K562 (cell line): ENCODE results near the gene NAP1L4. TPM values are rescaled to one million over a fixed set of nuclear protein-coding genes. Genes with fewer than 3 reads are reported as not detected.

Source experiments
- BACH1 ChIP-seq: fragments of 200-800 bp; sonication (Bioruptor generic); IDR thresholded peaks from 2 replicates; pipeline ENCODE4 v1.6.1; 2016; ENCODE audit warnings: missing genetic modification characterization, missing compliant biosample characterization
- BRD4 ChIP-seq: fragments of 200-600 bp; sonication (generic); IDR thresholded peaks from 2 replicates; pipeline ENCODE4 v1.6.1; 2017; ENCODE audit warnings: inconsistent platforms
- CBX1 ChIP-seq: sonication (generic); IDR thresholded peaks from 2 replicates; pipeline ENCODE4 v1.6.1; 2016; ENCODE audit warnings: antibody characterized with exemption, low read depth, mild to moderate bottlenecking
- ETV6 ChIP-seq, 3 experiments: fragments of 150-350 bp in 1 of 3; sonication (generic) in 1 of 3; formaldehyde crosslinking in 1 of 3; IDR thresholded peaks; 2 replicates each; pipeline versions ENCODE4 v1.6.1 to v1.8.0; 2014 to 2022; ENCODE audit warnings: borderline replicate concordance in 2 of 3, low read depth in 2 of 3, antibody characterized with exemption in 1 of 3, low read length in 1 of 3, mild to moderate bottlenecking in 1 of 3, missing genetic modification reagents in 1 of 3
- FOXK2 ChIP-seq, 2 experiments: fragments of 450-650 bp; IDR thresholded peaks in 1 of 2; conservative IDR thresholded peaks in 1 of 2; 2 replicates each; pipeline ENCODE4 v1.6.1; 2016; ENCODE audit warnings: low read depth in 2 of 2, mild to moderate bottlenecking in 1 of 2
- GATA2 ChIP-seq: sonication (generic); formaldehyde crosslinking; IDR thresholded peaks from 2 replicates; pipeline ENCODE4 v1.4.0; 2020; ENCODE audit warnings: mild to moderate bottlenecking, missing genetic modification reagents
- HEY1 ChIP-seq: fragments of 250-450 bp; sonication (Bioruptor Pico); IDR thresholded peaks from 2 replicates; pipeline ENCODE4 v1.5.0; 2020; ENCODE audit warnings: mild to moderate bottlenecking, moderate library complexity, borderline replicate concordance
- HSF4 ChIP-seq: fragments of 250-450 bp; sonication (Bioruptor Pico); IDR thresholded peaks from 2 replicates; pipeline ENCODE4 v2.1.2; 2022; ENCODE audit warnings: mild to moderate bottlenecking, moderate library complexity, borderline replicate concordance
- KDM5B ChIP-seq: fragments of 200-600 bp; sonication (generic); IDR thresholded peaks from 2 replicates; pipeline ENCODE4 v1.6.1; 2012; ENCODE audit warnings: low read depth, mild to moderate bottlenecking, moderate library complexity, low read length, control low read depth, inconsistent platforms; ENCODE audit not compliant: insufficient replicate concordance
- KLF16 ChIP-seq: IDR thresholded peaks from 2 replicates; pipeline ENCODE4 v1.6.1; 2016; ENCODE audit warnings: antibody characterized with exemption
- L3MBTL2 ChIP-seq: fragments of 450-650 bp; IDR thresholded peaks from 2 replicates; pipeline ENCODE4 v1.6.1; 2016; ENCODE audit warnings: mild to moderate bottlenecking, moderate library complexity
- MAFG ChIP-seq: fragments of 450-650 bp; conservative IDR thresholded peaks from 2 replicates; pipeline ENCODE4 v1.6.1; 2016; ENCODE audit warnings: missing genetic modification characterization, missing compliant biosample characterization
- MCM7 ChIP-seq, 2 experiments: fragments of 450-650 bp; IDR thresholded peaks; 2 replicates each; pipeline ENCODE4 v1.6.1; 2016 to 2018
- NBN ChIP-seq: fragments of 450-650 bp; IDR thresholded peaks from 2 replicates; pipeline ENCODE4 v1.6.1; 2016; ENCODE audit warnings: low read depth, mild to moderate bottlenecking
- NFXL1 ChIP-seq: fragments of 450-650 bp; formaldehyde crosslinking; IDR thresholded peaks from 2 replicates; pipeline ENCODE4 v1.4.0; 2021; ENCODE audit warnings: mild to moderate bottlenecking
- PCBP2 ChIP-seq: fragments of 200-400 bp; formaldehyde crosslinking; IDR thresholded peaks from 2 replicates; pipeline ENCODE4 v1.6.1; 2018; ENCODE audit warnings: low read length, low read depth, mild to moderate bottlenecking, moderate library complexity; ENCODE audit not compliant: poor library complexity, severe bottlenecking
- PTBP1 ChIP-seq: fragments of 200-400 bp; formaldehyde crosslinking; IDR thresholded peaks from 2 replicates; pipeline ENCODE4 v1.6.1; 2017; ENCODE audit warnings: low read depth, low read length
- RFX5 ChIP-seq: IDR thresholded peaks from 2 replicates; pipeline ENCODE4 v1.6.1; 2011; ENCODE audit warnings: low read depth, mild to moderate bottlenecking, improper control_type of control experiment, low read length
- SIN3A ChIP-seq, 2 experiments: fragments of 150-350 bp in 1 of 2; IDR thresholded peaks; 2 replicates each; pipeline ENCODE4 v1.6.1; 2011 to 2016; ENCODE audit warnings: borderline replicate concordance in 2 of 2, low read depth in 2 of 2, low read length in 2 of 2, mild to moderate bottlenecking in 2 of 2, moderate library complexity in 2 of 2; ENCODE audit not compliant: control insufficient read depth in 1 of 2
- SP1 ChIP-seq: sonication (generic); formaldehyde crosslinking; IDR thresholded peaks from 2 replicates; pipeline ENCODE4 v1.8.1; 2022; ENCODE audit warnings: mild to moderate bottlenecking, missing genetic modification reagents
- ZNF121 ChIP-seq: sonication (generic); formaldehyde crosslinking; conservative IDR thresholded peaks from 2 replicates; pipeline ENCODE4 v1.8.0; 2022; ENCODE audit warnings: missing genetic modification reagents
- ZNF133 ChIP-seq: fragments of 250-450 bp; sonication (Bioruptor Pico); IDR thresholded peaks from 2 replicates; pipeline ENCODE4 v1.4.0; 2020; ENCODE audit warnings: mild to moderate bottlenecking
- ZNF311 ChIP-seq: fragments of 250-450 bp; sonication (Bioruptor Pico); IDR thresholded peaks from 2 replicates; pipeline ENCODE4 v1.4.0; 2020; ENCODE audit warnings: mild to moderate bottlenecking, moderate library complexity
- ZNF347 ChIP-seq: fragments of 450-650 bp; formaldehyde crosslinking; IDR thresholded peaks from 2 replicates; pipeline ENCODE4 v1.4.0; 2020; ENCODE audit warnings: low read depth, mild to moderate bottlenecking, moderate library complexity
- ZNF384 ChIP-seq: IDR thresholded peaks from 2 replicates; pipeline ENCODE4 v1.6.1; 2012; ENCODE audit warnings: low read depth, low read length, improper control_type of control experiment
- ZNF696 ChIP-seq: fragments of 250-450 bp; sonication (Bioruptor Pico); conservative IDR thresholded peaks from 2 replicates; pipeline ENCODE4 v1.4.0; 2020; ENCODE audit warnings: mild to moderate bottlenecking, moderate library complexity
- polyA plus RNA-seq, 8 experiments: library from polyadenylated mRNA; depleted of rRNA in 4 of 8; stranded (reverse) in 5 of 8; unstranded in 3 of 8; fragments of >200 nt; fragmentation: Nextera tagmentation in 2 of 8; fragmentation: Illumina TruSeq in 1 of 8; extraction: Ambion mirVana in 2 of 8; extraction: Trizol in 1 of 8; gene quantifications; 2 replicates each; pipeline versions ENCODE4 v1.2.1 to v1.2.3, GENCODE V29; 2011 to 2014; ENCODE audit warnings: inconsistent platforms in 1 of 8, missing spikeins in 1 of 8
- total RNA-seq, 7 experiments: library from RNA; depleted of rRNA in 6 of 7; stranded (reverse); fragments of >200 nt in 6 of 7; fragmentation: Illumina TruSeq in 2 of 7; extraction: Trizol in 2 of 7; gene quantifications; 2 replicates each; pipeline versions ENCODE4 v1.2.1 to v1.2.3, GENCODE V29; 2011 to 2021; ENCODE audit warnings: low replicate concordance in 1 of 7
- TF ChIP-seq, protein P1 (sequence below): fragments of 250-450 bp; sonication (Bioruptor Pico); IDR thresholded peaks from 2 replicates; pipeline ENCODE4 v1.5.0; 2021
- TF ChIP-seq, protein P2 (sequence below): fragments of 250-450 bp; sonication (Bioruptor Pico); IDR thresholded peaks from 2 replicates; pipeline ENCODE4 v1.4.0; 2020; ENCODE audit warnings: mild to moderate bottlenecking

Gene NAP1L4
- total and polyA plus RNA-seq, 9 of the 15 experiments (the other 6 are each of a cell fraction or from before 2014, with no cell fraction given) = 34.1 to 237 (median 179) TPM

DNA sequence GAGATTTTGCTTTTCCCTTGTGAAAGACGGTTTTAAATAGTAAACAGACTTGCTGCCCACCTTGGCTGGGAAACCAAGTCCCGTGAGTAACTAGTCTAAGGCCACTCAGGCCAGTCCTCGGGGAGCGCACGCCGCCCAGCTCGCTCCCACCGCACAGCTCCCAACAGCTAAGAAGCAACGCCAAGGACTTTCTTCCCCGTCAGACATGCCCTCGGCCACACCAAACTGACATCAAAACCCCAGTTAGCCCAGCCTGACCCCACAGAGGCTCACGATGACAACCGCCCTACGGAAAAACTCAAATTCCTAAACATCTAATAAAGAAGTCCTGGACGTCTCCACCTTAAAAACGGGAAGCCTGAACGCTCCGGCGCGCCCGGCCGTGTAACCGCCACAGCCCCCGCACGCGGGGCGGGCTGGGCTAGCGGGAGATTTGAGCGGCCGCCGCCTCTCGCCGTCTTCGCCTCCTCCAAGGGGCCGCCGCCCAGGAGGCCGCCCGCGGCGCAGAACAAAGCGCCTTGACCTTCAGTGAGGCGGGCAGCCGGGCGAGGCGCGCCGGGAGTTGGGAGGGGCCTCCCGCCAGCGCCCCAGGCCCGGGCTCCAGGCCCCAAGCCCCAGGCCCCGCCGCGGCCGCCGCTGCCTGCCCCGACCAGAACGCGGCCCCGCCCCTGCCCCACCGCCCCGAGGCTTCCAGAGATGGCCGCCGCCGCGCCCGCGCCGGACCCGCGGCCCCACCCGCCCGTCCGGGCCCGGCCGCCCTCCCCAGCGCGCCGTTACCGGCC lies 486 bp downstream of the NAP1L4 start (continued):
- TF ChIP-seq MAFG (no peak), KDM5B (no peak), ZNF121 (CRISPR knock-in tag) (no peak), HEY1 (CRISPR knock-in tag) (no peak), RFX5 (no peak), KLF16 (no peak), FOXK2 (conservative IDR thresholded peaks at IDR 0.05 in 1 of 2, IDR thresholded peaks at IDR 0.05 in 1 of 2; ENCODE audit: low read depth in 2 of 2) (no peak), BRD4 (no peak), NBN (no peak), L3MBTL2 (peak; percentile 10; the same call in 1 of the 2 replicates), CBX1 (no peak), ZNF133 (CRISPR knock-in tag) (no peak), HSF4 (CRISPR knock-in tag) (no peak), NFXL1 (CRISPR knock-in tag) (no peak), GATA2 (no peak), ETV6 (IDR thresholded peaks at IDR 0.05; ENCODE audit: borderline replicate concordance in 1 of 2, low read depth in 2 of 2, low read length in 1 of 2) (no peak; a peak in 1 of 4 replicates), ETV6 (CRISPR knock-in tag; IDR thresholded peaks at IDR 0.05; ENCODE audit: borderline replicate concordance) (no peak), ZNF311 (CRISPR knock-in tag) (no peak), ZNF347 (no peak), MCM7 (IDR thresholded peaks at IDR 0.05) (no peak), BACH1 (no peak), ZNF384 (no peak), PCBP2 (no peak), SIN3A (IDR thresholded peaks at IDR 0.05; ENCODE audit: borderline replicate concordance in 2 of 2, control insufficient read depth in 1 of 2, low read depth in 2 of 2, low read length in 2 of 2) (peak in 1 of 2 experiments; percentile 71; a peak in 2 of 4 replicates), PTBP1 (no peak), ZNF696 (CRISPR knock-in tag) (no peak), SP1 (no peak; the same call in 1 of the 2 replicates)
- TF ChIP-seq, protein P1, sequence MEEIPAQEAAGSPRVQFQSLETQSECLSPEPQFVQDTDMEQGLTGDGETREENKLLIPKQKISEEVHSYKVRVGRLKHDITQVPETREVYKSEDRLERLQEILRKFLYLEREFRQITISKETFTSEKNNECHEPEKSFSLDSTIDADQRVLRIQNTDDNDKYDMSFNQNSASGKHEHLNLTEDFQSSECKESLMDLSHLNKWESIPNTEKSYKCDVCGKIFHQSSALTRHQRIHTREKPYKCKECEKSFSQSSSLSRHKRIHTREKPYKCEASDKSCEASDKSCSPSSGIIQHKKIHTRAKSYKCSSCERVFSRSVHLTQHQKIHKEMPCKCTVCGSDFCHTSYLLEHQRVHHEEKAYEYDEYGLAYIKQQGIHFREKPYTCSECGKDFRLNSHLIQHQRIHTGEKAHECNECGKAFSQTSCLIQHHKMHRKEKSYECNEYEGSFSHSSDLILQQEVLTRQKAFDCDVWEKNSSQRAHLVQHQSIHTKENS (CRISPR knock-in tag) = no peak
- TF ChIP-seq, protein P2, sequence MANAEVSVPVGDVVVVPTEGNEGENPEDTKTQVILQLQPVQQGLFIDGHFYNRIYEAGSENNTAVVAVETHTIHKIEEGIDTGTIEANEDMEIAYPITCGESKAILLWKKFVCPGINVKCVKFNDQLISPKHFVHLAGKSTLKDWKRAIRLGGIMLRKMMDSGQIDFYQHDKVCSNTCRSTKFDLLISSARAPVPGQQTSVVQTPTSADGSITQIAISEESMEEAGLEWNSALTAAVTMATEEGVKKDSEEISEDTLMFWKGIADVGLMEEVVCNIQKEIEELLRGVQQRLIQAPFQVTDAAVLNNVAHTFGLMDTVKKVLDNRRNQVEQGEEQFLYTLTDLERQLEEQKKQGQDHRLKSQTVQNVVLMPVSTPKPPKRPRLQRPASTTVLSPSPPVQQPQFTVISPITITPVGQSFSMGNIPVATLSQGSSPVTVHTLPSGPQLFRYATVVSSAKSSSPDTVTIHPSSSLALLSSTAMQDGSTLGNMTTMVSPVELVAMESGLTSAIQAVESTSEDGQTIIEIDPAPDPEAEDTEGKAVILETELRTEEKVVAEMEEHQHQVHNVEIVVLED = peak; percentile 85
